H9 (cell line): ENCODE results near the gene TBC1D19. TPM values are rescaled to one million over a fixed set of nuclear protein-coding genes. Genes with fewer than 3 reads are reported as not detected.

Experiments
- DNase-seq: peaks from one replicate; pipeline ENCODE4 v3.0.0-alpha.2; 2017
- H2AFZ ChIP-seq: one replicate; pipeline ENCODE4 v1.6.1; 2013; ENCODE audit warnings: mild to moderate bottlenecking, low read length, control low read depth, moderate library complexity
- H2AK5ac ChIP-seq: 2 replicates; pipeline ENCODE4 v1.6.1; 2013; ENCODE audit warnings: low read length, control low read depth, mixed read lengths; ENCODE audit not compliant: insufficient read length
- H2BK120ac ChIP-seq: one replicate; pipeline ENCODE4 v1.6.1; 2013; ENCODE audit warnings: low read depth, mild to moderate bottlenecking, low read length, control low read depth, inconsistent platforms; ENCODE audit not compliant: poor library complexity, severe bottlenecking
- H2BK12ac ChIP-seq: 2 replicates; pipeline ENCODE4 v1.6.1; 2013; ENCODE audit warnings: low read length, control low read depth, mixed read lengths, low read depth; ENCODE audit not compliant: insufficient read length
- H2BK15ac ChIP-seq: 2 replicates; pipeline ENCODE4 v1.6.1; 2013; ENCODE audit warnings: low read depth, low read length, control low read depth
- H2BK20ac ChIP-seq: one replicate; pipeline ENCODE4 v1.6.1; 2013; ENCODE audit warnings: low read depth, mild to moderate bottlenecking, low read length, control low read depth, inconsistent platforms; ENCODE audit not compliant: poor library complexity, severe bottlenecking
- H2BK5ac ChIP-seq: 2 replicates; pipeline ENCODE4 v1.6.1; 2013; ENCODE audit warnings: low read length, control low read depth, mixed read lengths; ENCODE audit not compliant: insufficient read length
- H3K14ac ChIP-seq: 2 replicates; pipeline ENCODE4 v1.6.1; 2013; ENCODE audit warnings: low read length, control low read depth; ENCODE audit not compliant: insufficient read depth
- H3K18ac ChIP-seq: 2 replicates; pipeline ENCODE4 v1.6.1; 2013; ENCODE audit warnings: low read depth, mild to moderate bottlenecking, mixed read lengths, low read length, control low read depth; ENCODE audit not compliant: insufficient read length
- H3K23ac ChIP-seq: 2 replicates; pipeline ENCODE4 v1.6.1; 2013; ENCODE audit warnings: low read length, control low read depth, mixed read lengths, low read depth; ENCODE audit not compliant: insufficient read length
- H3K23me2 ChIP-seq: 2 replicates; pipeline ENCODE4 v1.6.1; 2013; ENCODE audit warnings: low read depth, mild to moderate bottlenecking, mixed read lengths, low read length, control low read depth; ENCODE audit not compliant: insufficient read length, poor library complexity, severe bottlenecking
- H3K27ac ChIP-seq: 2 replicates; pipeline ENCODE4 v1.5.1; 2013; ENCODE audit warnings: low read length, control low read depth, mixed read lengths, low read depth; ENCODE audit not compliant: insufficient read length
- H3K27me3 ChIP-seq: 2 replicates; pipeline ENCODE4 v1.6.1; 2013; ENCODE audit warnings: low read length, control low read depth, inconsistent platforms; ENCODE audit not compliant: insufficient read depth
- H3K4ac ChIP-seq: 2 replicates; pipeline ENCODE4 v1.6.1; 2013; ENCODE audit warnings: low read depth, mild to moderate bottlenecking, control low read depth, inconsistent platforms, low read length, moderate library complexity
- H3K4me1 ChIP-seq: 2 replicates; pipeline ENCODE4 v1.6.1; 2013; ENCODE audit warnings: low read length, control low read depth, inconsistent platforms; ENCODE audit not compliant: insufficient read depth
- H3K4me2 ChIP-seq: 2 replicates; pipeline ENCODE4 v1.6.1; 2013; ENCODE audit warnings: low read length, control low read depth, mixed read lengths; ENCODE audit not compliant: insufficient read length, insufficient read depth
- H3K56ac ChIP-seq: 2 replicates; pipeline ENCODE4 v1.6.1; 2013; ENCODE audit warnings: low read depth, mild to moderate bottlenecking, mixed read lengths, low read length, control low read depth; ENCODE audit not compliant: insufficient read length
- H3K79me1 ChIP-seq: 2 replicates; pipeline ENCODE4 v1.6.1; 2013; ENCODE audit warnings: low read depth, mild to moderate bottlenecking, moderate library complexity, low read length, control low read depth, inconsistent platforms; ENCODE audit not compliant: insufficient read depth, poor library complexity, severe bottlenecking
- H3K79me2 ChIP-seq: 2 replicates; pipeline ENCODE4 v1.6.1; 2013; ENCODE audit warnings: low read length, control low read depth, inconsistent platforms; ENCODE audit not compliant: insufficient read depth
- H3K9ac ChIP-seq: 2 replicates; pipeline ENCODE4 v1.6.1; 2013; ENCODE audit warnings: low read length, control low read depth, mixed read lengths; ENCODE audit not compliant: insufficient read length; ENCODE audit errors: extremely low read depth
- H3K9me3 ChIP-seq: one replicate; pipeline ENCODE4 v1.6.1; 2013; ENCODE audit warnings: low read depth, low read length, inconsistent platforms; ENCODE audit not compliant: control insufficient read depth
- H3T11ph ChIP-seq: one replicate; pipeline ENCODE4 v1.6.1; 2013; ENCODE audit warnings: mild to moderate bottlenecking, low read length, control low read depth, inconsistent platforms
- H4K20me1 ChIP-seq: one replicate; pipeline ENCODE4 v1.6.1; 2013; ENCODE audit not compliant: control insufficient read depth, insufficient read length, insufficient read depth
- H4K5ac ChIP-seq: 2 replicates; pipeline ENCODE4 v1.6.1; 2013; ENCODE audit warnings: low read depth, mild to moderate bottlenecking, mixed read lengths, low read length, control low read depth; ENCODE audit not compliant: insufficient read length
- H4K8ac ChIP-seq: replicated peaks from 2 replicates; pipeline ENCODE4 v1.6.1; 2013; ENCODE audit warnings: low read length, control low read depth, mixed read lengths, low read depth; ENCODE audit not compliant: insufficient read length
- H4K91ac ChIP-seq: 2 replicates; pipeline ENCODE4 v1.6.1; 2013; ENCODE audit warnings: low read depth, mild to moderate bottlenecking, moderate library complexity, mixed read lengths, low read length, control low read depth; ENCODE audit not compliant: insufficient read length
- H3K27ac Mint-ChIP-seq, 3 experiments: 2 replicates in 2 of 3; 3 replicates in 1 of 3; pipeline ENCODE4 v1.8.0; 2020 to 2021; ENCODE audit warnings: mixed read lengths in 3 of 3, mild to moderate bottlenecking in 1 of 3, moderate library complexity in 1 of 3
- H3K27me3 Mint-ChIP-seq: 2 replicates; pipeline ENCODE4 v1.8.0; 2021; ENCODE audit warnings: low read depth, mild to moderate bottlenecking, moderate library complexity, mixed read lengths
- H3K36me3 Mint-ChIP-seq, 3 experiments: 2 replicates in 2 of 3; 3 replicates in 1 of 3; pipeline ENCODE4 v1.8.0; 2020 to 2021; ENCODE audit warnings: low read depth in 3 of 3, mixed read lengths in 3 of 3; ENCODE audit not compliant: insufficient read depth in 1 of 3
- H3K4me1 Mint-ChIP-seq, 2 experiments: 2 replicates each; pipeline ENCODE4 v1.8.0; 2020; ENCODE audit warnings: mixed read lengths in 2 of 2
- H3K4me3 Mint-ChIP-seq, 2 experiments: 2 replicates in 1 of 2; 3 replicates in 1 of 2; pipeline ENCODE4 v1.8.0; 2020 to 2021; ENCODE audit warnings: mild to moderate bottlenecking in 2 of 2, mixed read lengths in 2 of 2, moderate library complexity in 1 of 2
- H3K9me3 Mint-ChIP-seq, 2 experiments: 2 replicates in 1 of 2; 3 replicates in 1 of 2; pipeline ENCODE4 v1.8.0; 2020; ENCODE audit warnings: mild to moderate bottlenecking in 2 of 2, mixed read lengths in 2 of 2, moderate library complexity in 1 of 2
- CTCF ChIP-seq: fragments of 200-600 bp; sonication (generic); conservative IDR thresholded peaks from 3 replicates; pipeline ENCODE4 v1.8.0; 2021; ENCODE audit warnings: antibody characterized with exemption, mild to moderate bottlenecking
- total RNA-seq: library from RNA; stranded (reverse); gene quantifications from 2 replicates; pipeline ENCODE4 v1.2.1, GENCODE V29; 2021

Gene TBC1D19
- total RNA-seq, 1 experiment from 2014 or later: 3.2 TPM

- no peak overlapping the region for H3K56ac ChIP-seq
- Mint-ChIP-seq H3K4me3 (no peak overlapping the region), H3K27me3 (no peaks in the 10 kb centered on the region), H3K4me1 (no peaks in the 10 kb centered on the region; a peak in 1 of 4 replicates), H3K36me3 (peaks cover 4 to 7% (median 7%) of the 10 kb centered on the region in 3 experiments; a peak in 4 of 7 replicates), H3K27ac (no peak overlapping the region), H3K9me3 (peaks cover 6 to 10% of the 10 kb centered on the region in 2 experiments)
- H3K23me2 ChIP-seq: no peaks in the 10 kb centered on the region
- H3K79me1 ChIP-seq: no peaks in the 10 kb centered on the region
- no peak for TF ChIP-seq CTCF
- H4K91ac ChIP-seq: no peak overlapping the region
- H2BK20ac ChIP-seq: no peak overlapping the region
- no peak overlapping the region for H3T11ph ChIP-seq
- H4K5ac ChIP-seq: no peak overlapping the region
- no peak overlapping the region for H2AFZ ChIP-seq
- H3K27ac ChIP-seq: no peak overlapping the region
- no peaks in the 10 kb centered on the region for H3K79me2 ChIP-seq
- H4K8ac ChIP-seq: no peak overlapping the region
- H4K20me1 ChIP-seq: no peaks in the 10 kb centered on the region
- H2AK5ac ChIP-seq: no peak overlapping the region
- no peak overlapping the region for H2BK5ac ChIP-seq
- no peak overlapping the region for H2BK120ac ChIP-seq
- no peaks in the 10 kb centered on the region for H3K4me1 ChIP-seq
- no peak overlapping the region for H3K14ac ChIP-seq
- no peak overlapping the region for H3K23ac ChIP-seq
- H3K18ac ChIP-seq: no peak overlapping the region
- no peak overlapping the region for H2BK12ac ChIP-seq
- H3K9ac ChIP-seq: no peak overlapping the region
- no peaks in the 10 kb centered on the region for H3K27me3 ChIP-seq
- no peak overlapping the region for H2BK15ac ChIP-seq
- no peak for DNase-seq
- H3K4ac ChIP-seq: no peak overlapping the region
- H3K9me3 ChIP-seq: no peaks in the 10 kb centered on the region
- no peak overlapping the region for H3K4me2 ChIP-seq
These were observed 117.9 kb downstream of the TBC1D19 start for GRCh38 chr4:26701786-26702227.
